ENCODE measurements around the gene HIBCH. TPM values are rescaled to one million over a fixed set of nuclear protein-coding genes. Genes with fewer than 3 reads are reported as not detected.
A peak's percentile ranks its signal among the peaks of the same experiment; 100 is the strongest.
"Not testable (repeated sequence)": the region's sequence is repeated elsewhere in the genome, so short reads cannot be mapped to it uniquely, and the experiment has no call there.

HIBCH gene
- total and polyA plus RNA-seq, 2 experiments from 2014 or later = 25.7 to 42.3 TPM

- H3K27ac Mint-ChIP-seq = no peak overlapping the region
- no peak for DNase-seq (ENCODE audit: low spot score)
Measured at GRCh38 chr2:190283783-190284182, 35.8 kb downstream of the HIBCH start.

GRCh38 chr2:190280565-190281350 lies 38.9 kb downstream of the HIBCH start:
- ATAC-seq (no peak), DNase-seq (ENCODE audit: low spot score) (no peak)
- Histone ChIP-seq H3F3A (replicated peaks; ENCODE audit: low read depth) (no peaks in the 10 kb centered on the region), H3K27me3 (ENCODE audit: insufficient read depth) (no peaks in the 10 kb centered on the region), H3K4me3 (no peak overlapping the region), H3K4me1 (ENCODE audit: insufficient read depth) (no peaks in the 10 kb centered on the region), H3K36me3 (ENCODE audit: insufficient read depth) (no peaks in the 10 kb centered on the region), H2AFZ (no peak overlapping the region), H3K9me2 (ENCODE audit: insufficient read depth) (no peaks in the 10 kb centered on the region; the same call in 1 of the 2 replicates), H3K79me2 (replicated peaks; ENCODE audit: insufficient read depth) (no peaks in the 10 kb centered on the region), H4K20me1 (replicated peaks; ENCODE audit: insufficient read depth) (no peaks in the 10 kb centered on the region), H3K27ac (ENCODE audit: low read depth) (no peak overlapping the region), H3K4me2 (no peak overlapping the region)
- Mint-ChIP-seq H3K4me3 (no peak overlapping the region), H3K27ac (peak overlapping the region; percentile 84), H3K27me3 (ENCODE audit: insufficient read depth, low read depth, poor library complexity) (peaks cover 2% of the 10 kb centered on the region), H3K36me3 (ENCODE audit: low read depth) (peaks cover 61% of the 10 kb centered on the region), H3K4me1 (peaks cover 7% of the 10 kb centered on the region), H3K9me3 (peaks cover 10% of the 10 kb centered on the region; the same call in 2 of the 3 replicates)
- TF ChIP-seq JUNB (IDR thresholded peaks at IDR 0.05; ENCODE audit: unreplicated experiment) = no peak
- no peak for TF ChIP-seq EZH2phosphoT487 (IDR thresholded peaks at IDR 0.05; ENCODE audit: unreplicated experiment)
- TF ChIP-seq CTCF (conservative IDR thresholded peaks at IDR 0.05; ENCODE audit: low read depth in 2 of 2) = no peak
- no peak for TF ChIP-seq NANOG (IDR thresholded peaks at IDR 0.05; ENCODE audit: borderline replicate concordance)

More at GRCh38 chr2:190283783-190284182, 35.8 kb downstream of the HIBCH start:
- ATAC-seq = no peak
- Mint-ChIP-seq H3K27me3 (ENCODE audit: insufficient read depth, low read depth, poor library complexity) (peaks cover 2% of the 10 kb centered on the region), H3K4me1 (peaks cover 7% of the 10 kb centered on the region), H3K36me3 (ENCODE audit: low read depth) (peaks cover 49% of the 10 kb centered on the region), H3K9me3 (peaks cover 6% of the 10 kb centered on the region; the same call in 2 of the 3 replicates), H3K4me3 (no peak overlapping the region)
- Histone ChIP-seq H4K20me1 (replicated peaks; ENCODE audit: insufficient read depth) (no peaks in the 10 kb centered on the region), H3K4me3 (no peak overlapping the region), H3K4me2 (no peak overlapping the region), H3K27ac (ENCODE audit: low read depth) (no peak overlapping the region), H3K79me2 (replicated peaks; ENCODE audit: insufficient read depth) (no peaks in the 10 kb centered on the region), H3K4me1 (ENCODE audit: insufficient read depth) (no peaks in the 10 kb centered on the region), H3K36me3 (ENCODE audit: insufficient read depth) (no peaks in the 10 kb centered on the region), H3F3A (replicated peaks; ENCODE audit: low read depth) (no peaks in the 10 kb centered on the region), H3K27me3 (ENCODE audit: insufficient read depth) (no peaks in the 10 kb centered on the region), H2AFZ (no peak overlapping the region), H3K9me2 (ENCODE audit: insufficient read depth) (no peaks in the 10 kb centered on the region; the same call in 1 of the 2 replicates)
- TF ChIP-seq POLR2AphosphoS5 (IDR thresholded peaks at IDR 0.05; ENCODE audit: low read depth) = no peak
- no peak for TF ChIP-seq NANOG (IDR thresholded peaks at IDR 0.05; ENCODE audit: borderline replicate concordance)

DNA sequence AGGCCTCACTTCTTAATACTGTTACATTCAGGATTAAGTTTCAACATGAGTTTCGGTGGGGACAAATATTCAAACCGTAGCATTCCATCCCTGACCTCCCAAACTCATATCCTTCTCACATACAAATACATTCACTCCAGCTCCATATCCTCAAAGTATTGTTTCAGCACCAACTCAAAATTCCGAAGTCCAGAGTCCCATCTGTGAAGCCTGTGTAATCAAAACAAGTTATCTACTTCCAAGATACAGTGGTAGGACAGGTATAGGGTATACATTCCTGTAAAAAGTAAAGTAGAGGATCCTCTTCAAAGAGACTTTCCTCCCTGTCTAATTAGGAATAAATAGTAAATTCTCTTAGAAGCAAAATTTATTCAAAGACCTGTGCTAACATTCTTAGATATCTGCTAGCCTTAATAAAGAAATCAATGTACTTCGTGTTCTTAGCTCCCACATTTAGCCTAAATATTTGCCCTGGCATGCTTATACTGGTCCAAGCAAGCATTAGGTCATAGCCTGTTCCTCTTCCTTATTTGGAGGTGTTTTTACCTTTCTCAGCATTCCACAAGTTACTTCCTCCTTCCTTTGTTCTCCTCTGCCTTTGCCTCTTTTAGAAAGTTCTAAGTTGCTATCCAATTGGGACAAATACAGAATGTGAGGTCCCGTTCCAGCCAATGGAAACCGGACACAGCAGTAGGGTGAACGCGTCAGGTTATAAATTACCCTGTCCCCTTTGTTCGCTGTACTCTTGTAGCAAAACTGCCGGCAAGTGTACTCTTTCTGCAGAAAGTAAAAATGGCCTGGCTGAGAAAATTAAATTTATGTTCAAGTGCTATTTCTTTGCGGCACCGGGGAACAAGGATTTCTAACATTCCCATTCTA lies 40.1 kb downstream of the HIBCH start:
- H3F3A ChIP-seq (replicated peaks; ENCODE audit: low read depth); H3K36me3 ChIP-seq (ENCODE audit: insufficient read depth); ATAC-seq; H3K4me1 ChIP-seq (ENCODE audit: insufficient read depth); H3K9me3 Mint-ChIP-seq; H3K9me2 ChIP-seq (ENCODE audit: insufficient read depth); H3K4me3 Mint-ChIP-seq; H4K20me1 ChIP-seq (replicated peaks; ENCODE audit: insufficient read depth); H3K4me3 ChIP-seq; H3K27me3 Mint-ChIP-seq (ENCODE audit: insufficient read depth, low read depth, poor library complexity); H3K79me2 ChIP-seq (replicated peaks; ENCODE audit: insufficient read depth); H2AFZ ChIP-seq; H3K27me3 ChIP-seq (ENCODE audit: insufficient read depth); H3K4me1 Mint-ChIP-seq; H3K4me2 ChIP-seq: not testable (repeated sequence)
- H3K27ac Mint-ChIP-seq = peak overlapping the region; percentile 90
- peak; percentile 10 for DNase-seq (ENCODE audit: low spot score)
- peak overlapping the region; percentile 86; the same call in 1 of the 2 replicates for H3K27ac ChIP-seq (ENCODE audit: low read depth)
- H3K36me3 Mint-ChIP-seq (ENCODE audit: low read depth) = peaks cover 68% of the 10 kb centered on the region
